ENCODE results near the gene CMAS. TPM values are rescaled to one million over a fixed set of nuclear protein-coding genes. Genes with fewer than 3 reads are reported as not detected.

CMAS gene
- 36.6 and 49.5 TPM in 2 replicates for total RNA-seq (2014; rRNA removed; shearing (Covaris generic))

DNA sequence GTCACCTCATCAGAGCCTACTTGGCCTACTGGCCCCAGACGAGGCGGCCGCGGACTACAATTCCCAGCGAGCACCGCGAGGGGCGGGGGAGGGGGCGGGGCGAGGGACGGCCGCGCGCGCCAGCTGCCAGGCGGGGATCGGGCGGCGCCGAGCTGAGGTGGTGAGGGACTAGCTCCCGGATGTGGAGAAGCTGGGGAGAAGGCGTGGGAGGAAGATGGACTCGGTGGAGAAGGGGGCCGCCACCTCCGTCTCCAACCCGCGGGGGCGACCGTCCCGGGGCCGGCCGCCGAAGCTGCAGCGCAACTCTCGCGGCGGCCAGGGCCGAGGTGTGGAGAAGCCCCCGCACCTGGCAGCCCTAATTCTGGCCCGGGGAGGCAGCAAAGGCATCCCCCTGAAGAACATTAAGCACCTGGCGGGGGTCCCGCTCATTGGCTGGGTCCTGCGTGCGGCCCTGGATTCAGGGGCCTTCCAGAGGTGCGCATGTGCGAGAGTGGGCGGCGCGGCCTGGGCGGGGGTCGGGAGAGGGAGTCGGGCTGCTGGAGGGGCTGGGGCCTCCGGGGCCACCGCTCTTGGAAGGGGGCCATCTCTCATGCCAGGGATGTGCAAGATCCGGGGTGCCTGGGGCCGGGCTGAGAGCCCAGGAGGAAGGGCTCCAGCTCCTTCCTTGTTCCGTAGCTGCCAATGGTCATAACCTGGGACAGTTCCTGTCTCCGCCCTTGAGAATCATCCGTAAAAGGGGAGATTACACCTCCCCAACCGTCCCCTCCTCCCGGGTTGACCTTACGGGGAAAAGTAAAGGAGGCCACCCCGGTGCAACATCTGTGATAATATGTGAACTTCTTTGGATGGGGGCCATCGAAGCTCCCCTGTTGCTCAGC is at the start of gene CMAS:
Gene CMAS (plus strand): TSS at position 129 of the 878 bp plus-strand sequence. CDS start 86 bp downstream, at position 215.

Other genes starting within 250 kb of the CMAS start
- 0.13 and 1.3 TPM in 2 replicates for gene ABCC9, start 104.8 kb upstream of the CMAS start, total RNA-seq (2014; rRNA removed; shearing (Covaris generic))

Measured in A375 (cell line).